HCT116 (cell line): ENCODE results near the gene CRBN.

Source experiments
- RAD21 ChIP-seq: IDR thresholded peaks from 2 replicates; pipeline ENCODE4 v1.6.1; 2012; ENCODE audit warnings: low read depth, mild to moderate bottlenecking
- SIN3A ChIP-seq: IDR thresholded peaks from 2 replicates; pipeline ENCODE4 v1.6.1; 2012; ENCODE audit warnings: low read depth
- YY1 ChIP-seq: IDR thresholded peaks from 2 replicates; pipeline ENCODE4 v1.6.1; 2011; ENCODE audit warnings: low read length, low read depth, moderate library complexity, mild to moderate bottlenecking; ENCODE audit not compliant: insufficient replicate concordance; ENCODE audit errors: extremely low read depth
- TF ChIP-seq, protein P1 (sequence below), 3 experiments: fragments of 200-600 bp in 1 of 3; sonication (generic) in 1 of 3; IDR thresholded peaks in 2 of 3; conservative IDR thresholded peaks in 1 of 3; 2 replicates each; pipeline ENCODE4 v1.5.1; 2012 to 2017; ENCODE audit warnings: low read depth in 2 of 3, low read length in 2 of 3, antibody characterized with exemption in 1 of 3, borderline replicate concordance in 1 of 3, control low read depth in 1 of 3, mild to moderate bottlenecking in 1 of 3, mixed read lengths in 1 of 3, mixed run types in 1 of 3, moderate library complexity in 1 of 3; ENCODE audit not compliant: insufficient read depth in 1 of 3

DNA sequence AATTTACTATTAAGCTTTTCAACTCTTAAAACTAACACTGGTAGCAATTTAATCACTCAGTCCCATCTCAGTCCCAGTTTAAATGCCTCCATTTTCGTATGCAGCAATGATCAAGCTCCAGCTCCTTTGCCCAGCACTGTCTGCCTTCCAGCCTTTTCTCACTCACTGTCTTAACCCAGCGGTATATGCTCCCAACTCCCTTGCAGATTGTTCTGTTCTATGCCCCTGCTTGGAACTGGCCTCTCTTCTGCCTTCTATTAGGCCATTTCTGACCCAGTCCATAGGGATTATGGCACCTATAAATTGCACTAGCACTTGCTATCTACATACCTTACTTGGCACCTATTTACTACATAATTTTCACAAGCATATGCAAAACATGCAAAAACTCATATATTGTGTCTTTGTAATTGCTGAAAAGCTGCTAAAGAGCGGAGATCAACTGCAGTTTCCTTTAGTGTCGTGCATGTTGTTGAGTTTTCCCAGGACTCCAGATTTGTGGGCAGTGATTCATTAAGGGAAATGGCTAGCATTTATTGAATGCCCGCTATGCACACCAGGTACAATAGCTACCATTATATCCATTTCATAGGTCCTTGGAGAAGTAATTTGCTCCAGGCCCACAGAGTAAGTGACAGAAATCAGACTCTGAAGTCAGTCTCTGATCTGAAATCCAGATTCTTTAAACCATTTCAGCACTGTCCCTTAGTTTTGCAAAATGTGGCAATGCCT lies 24.4 kb downstream of the CRBN start:
- TF ChIP-seq, protein P1, sequence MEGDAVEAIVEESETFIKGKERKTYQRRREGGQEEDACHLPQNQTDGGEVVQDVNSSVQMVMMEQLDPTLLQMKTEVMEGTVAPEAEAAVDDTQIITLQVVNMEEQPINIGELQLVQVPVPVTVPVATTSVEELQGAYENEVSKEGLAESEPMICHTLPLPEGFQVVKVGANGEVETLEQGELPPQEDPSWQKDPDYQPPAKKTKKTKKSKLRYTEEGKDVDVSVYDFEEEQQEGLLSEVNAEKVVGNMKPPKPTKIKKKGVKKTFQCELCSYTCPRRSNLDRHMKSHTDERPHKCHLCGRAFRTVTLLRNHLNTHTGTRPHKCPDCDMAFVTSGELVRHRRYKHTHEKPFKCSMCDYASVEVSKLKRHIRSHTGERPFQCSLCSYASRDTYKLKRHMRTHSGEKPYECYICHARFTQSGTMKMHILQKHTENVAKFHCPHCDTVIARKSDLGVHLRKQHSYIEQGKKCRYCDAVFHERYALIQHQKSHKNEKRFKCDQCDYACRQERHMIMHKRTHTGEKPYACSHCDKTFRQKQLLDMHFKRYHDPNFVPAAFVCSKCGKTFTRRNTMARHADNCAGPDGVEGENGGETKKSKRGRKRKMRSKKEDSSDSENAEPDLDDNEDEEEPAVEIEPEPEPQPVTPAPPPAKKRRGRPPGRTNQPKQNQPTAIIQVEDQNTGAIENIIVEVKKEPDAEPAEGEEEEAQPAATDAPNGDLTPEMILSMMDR (IDR thresholded peaks at IDR 0.05 in 2 of 3, conservative IDR thresholded peaks at IDR 0.05 in 1 of 3; ENCODE audit: borderline replicate concordance in 1 of 3, insufficient read depth in 1 of 3, low read depth in 2 of 3, low read length in 2 of 3) = no peak
- no peak for TF ChIP-seq RAD21
- no peak for TF ChIP-seq SIN3A
- TF ChIP-seq YY1 = no peak
